A673 (cell line): Measurements from ENCODE around the gene ACOT7.

Source experiments
- EZH2 ChIP-seq: fragments of 200-600 bp; sonication (generic); IDR thresholded peaks from 2 replicates; pipeline ENCODE4 v1.6.1; 2017; ENCODE audit warnings: borderline replicate concordance, low read depth, mild to moderate bottlenecking, mixed read lengths, antibody characterized with exemption, low read length; ENCODE audit not compliant: poor library complexity, severe bottlenecking
- TF ChIP-seq, protein P1 (sequence below): fragments of 300-800, 200-600 bp; sonication (generic); conservative IDR thresholded peaks from 2 replicates; pipeline ENCODE4 v1.5.1; 2017; ENCODE audit warnings: low read depth, mild to moderate bottlenecking, antibody characterized with exemption, low read length, moderate library complexity, mixed read lengths

DNA sequence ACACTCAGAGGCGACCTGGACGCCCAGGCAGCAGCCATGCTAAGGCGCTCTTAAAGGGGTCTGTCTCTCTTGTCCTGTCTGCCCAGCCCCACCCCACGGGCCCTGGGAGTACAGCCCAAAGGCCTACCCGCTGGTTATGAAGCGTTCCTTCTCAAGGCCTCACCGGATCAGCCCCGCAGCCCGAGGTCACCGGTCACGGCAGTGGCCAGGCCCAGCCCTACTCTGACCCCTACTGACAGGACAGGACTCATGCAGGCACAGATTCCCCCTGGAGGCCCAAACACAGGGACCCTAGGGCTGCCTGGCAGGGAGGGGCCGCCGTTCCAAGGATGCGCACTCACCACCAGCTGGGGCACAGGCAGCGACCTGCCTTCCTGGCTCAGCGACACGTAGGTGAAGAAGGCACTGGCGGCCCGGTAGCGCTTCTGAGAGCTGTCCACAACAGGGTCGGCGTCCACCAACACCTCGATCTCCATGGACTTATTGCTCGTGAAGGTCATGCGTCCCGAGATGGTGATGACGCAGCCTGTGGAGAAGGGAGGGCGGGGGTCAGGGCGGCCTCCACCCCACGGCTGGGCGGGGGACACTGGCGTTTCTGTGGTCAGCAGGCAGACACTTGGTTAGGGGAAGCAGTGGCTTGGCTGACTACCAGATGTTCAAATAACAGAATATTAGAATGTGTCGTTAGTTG, 112.7 kb downstream of the ACOT7 start:
- TF ChIP-seq, protein P1, sequence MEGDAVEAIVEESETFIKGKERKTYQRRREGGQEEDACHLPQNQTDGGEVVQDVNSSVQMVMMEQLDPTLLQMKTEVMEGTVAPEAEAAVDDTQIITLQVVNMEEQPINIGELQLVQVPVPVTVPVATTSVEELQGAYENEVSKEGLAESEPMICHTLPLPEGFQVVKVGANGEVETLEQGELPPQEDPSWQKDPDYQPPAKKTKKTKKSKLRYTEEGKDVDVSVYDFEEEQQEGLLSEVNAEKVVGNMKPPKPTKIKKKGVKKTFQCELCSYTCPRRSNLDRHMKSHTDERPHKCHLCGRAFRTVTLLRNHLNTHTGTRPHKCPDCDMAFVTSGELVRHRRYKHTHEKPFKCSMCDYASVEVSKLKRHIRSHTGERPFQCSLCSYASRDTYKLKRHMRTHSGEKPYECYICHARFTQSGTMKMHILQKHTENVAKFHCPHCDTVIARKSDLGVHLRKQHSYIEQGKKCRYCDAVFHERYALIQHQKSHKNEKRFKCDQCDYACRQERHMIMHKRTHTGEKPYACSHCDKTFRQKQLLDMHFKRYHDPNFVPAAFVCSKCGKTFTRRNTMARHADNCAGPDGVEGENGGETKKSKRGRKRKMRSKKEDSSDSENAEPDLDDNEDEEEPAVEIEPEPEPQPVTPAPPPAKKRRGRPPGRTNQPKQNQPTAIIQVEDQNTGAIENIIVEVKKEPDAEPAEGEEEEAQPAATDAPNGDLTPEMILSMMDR, result 0 out of 2 replicates have a peak, but pooled peaks have one; percentile 31
- no peak for TF ChIP-seq EZH2
